NCI-H446 (cell line): ENCODE results near the gene ZNF26.
"Not testable (repeated sequence)": the region's sequence is repeated elsewhere in the genome, so short reads cannot be mapped to it uniquely, and the experiment has no call there.

Experiments
- DNase-seq, 2 experiments: peaks; one replicate each; lab custom pipeline; 2025; lab: John Stamatoyannopoulos, UW

The ZNF26 gene, protein sequence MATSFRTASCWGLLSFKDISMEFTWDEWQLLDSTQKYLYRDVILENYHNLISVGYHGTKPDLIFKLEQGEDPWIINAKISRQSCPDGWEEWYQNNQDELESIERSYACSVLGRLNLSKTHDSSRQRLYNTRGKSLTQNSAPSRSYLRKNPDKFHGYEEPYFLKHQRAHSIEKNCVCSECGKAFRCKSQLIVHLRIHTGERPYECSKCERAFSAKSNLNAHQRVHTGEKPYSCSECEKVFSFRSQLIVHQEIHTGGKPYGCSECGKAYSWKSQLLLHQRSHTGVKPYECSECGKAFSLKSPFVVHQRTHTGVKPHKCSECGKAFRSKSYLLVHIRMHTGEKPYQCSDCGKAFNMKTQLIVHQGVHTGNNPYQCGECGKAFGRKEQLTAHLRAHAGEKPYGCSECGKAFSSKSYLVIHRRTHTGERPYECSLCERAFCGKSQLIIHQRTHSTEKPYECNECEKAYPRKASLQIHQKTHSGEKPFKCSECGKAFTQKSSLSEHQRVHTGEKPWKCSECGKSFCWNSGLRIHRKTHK

DNA sequence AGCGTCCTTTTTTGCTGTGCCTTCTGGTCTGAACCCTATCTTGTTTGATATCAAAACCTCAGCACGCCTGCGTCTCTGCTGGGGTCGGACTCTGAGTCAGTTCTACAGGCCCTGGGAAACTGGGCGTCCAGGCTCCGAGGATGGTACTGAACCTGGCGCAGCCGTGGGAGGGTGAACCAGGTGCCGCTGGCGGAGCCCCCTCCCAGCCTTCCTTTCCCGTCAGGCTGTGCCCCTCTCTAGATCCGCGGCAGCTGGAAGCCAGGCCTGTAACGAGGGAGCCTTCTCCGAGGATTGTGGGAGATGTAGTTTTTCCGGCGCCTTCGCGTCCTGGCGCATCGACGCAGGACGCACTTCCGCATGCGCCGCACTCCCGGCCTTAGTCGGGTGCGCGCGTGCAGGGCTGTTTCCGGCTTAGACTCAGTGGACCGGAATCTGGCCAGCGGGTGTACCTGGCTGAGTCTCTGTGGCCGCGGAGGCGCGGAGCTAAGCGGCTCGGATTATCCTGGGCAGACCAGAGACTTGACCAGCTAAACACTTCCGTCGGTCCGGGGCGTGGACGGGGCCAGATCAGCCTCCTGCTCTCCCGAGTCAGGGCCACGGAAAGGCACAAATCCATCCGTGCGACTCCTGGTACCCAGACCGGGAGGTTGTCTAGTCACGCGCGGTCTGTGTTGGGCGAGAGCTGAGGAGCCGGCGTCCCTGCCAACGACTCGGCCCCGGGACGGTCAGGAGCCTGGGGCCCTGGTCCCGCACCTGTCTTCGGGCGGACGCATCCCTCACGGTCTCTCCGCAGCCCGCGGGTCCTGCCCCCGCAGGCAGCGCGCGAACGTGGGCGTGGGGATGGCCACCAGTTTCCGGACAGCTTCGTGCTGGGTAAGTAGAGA lies at the start of gene ZNF26:
ZNF26 (plus strand) TSS at position 367 of the 884 bp plus-strand sequence; CDS start at position 841, 474 bp downstream.
- DNase-seq = peak; percentile 67 to 95

DNA sequence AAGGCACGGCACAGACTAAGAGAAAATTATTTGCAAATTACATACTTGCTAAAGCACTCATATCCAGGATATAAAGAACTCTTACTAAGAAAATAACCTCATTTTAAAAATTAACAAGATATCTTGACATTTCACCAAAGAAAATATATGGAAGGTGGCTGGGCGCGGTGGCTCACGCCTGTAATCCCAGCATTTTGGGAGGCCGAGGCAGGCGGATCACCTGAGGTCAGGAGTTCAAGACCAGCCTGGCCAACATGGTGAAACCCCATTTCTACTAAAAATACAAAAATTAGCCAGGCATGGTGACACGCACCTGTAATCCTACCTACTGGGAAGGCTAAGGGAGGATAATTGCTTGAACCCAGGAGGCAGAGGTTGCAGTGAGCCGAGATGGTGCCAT lies 49.2 kb upstream of the ZNF26 start:
- DNase-seq = not testable (repeated sequence)

DNA sequence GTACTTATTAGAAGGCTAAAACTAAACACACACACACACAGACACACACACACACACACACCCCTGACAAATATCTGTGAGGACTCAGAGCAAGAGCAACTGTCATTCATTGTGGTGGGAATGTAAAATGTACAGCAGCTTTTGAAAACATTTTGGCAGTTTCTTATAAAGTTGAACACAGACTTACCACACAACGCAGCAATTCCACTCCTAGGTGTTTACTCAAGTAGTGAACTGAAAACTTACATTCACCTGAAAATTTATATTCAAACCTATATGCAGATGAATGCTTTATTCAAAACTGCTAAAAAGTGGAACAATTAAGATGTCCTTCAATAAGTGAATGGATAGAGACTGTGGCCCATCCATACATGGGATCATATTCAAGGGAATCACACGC lies 48.7 kb upstream of the ZNF26 start:
- no peak for DNase-seq

DNA sequence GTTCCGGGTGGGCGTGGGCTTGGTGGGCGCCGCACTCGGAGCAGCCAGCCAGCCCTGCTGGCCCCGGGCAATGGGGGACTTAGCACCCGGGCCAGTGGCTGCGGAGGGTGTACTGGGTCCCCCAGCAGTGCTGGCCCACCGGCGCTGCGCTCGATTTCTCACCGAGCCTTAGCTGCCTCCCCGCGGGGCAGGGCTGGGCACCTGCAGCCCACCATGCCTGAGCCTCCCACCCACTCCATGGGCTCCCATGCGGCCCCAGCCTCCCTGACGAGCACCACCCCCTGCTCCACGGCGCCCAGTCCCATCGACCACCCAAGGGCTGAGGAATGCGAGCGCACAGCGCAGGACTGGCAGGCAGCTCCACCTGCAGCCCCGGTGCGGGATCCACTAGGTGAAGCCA lies 47.4 kb upstream of the ZNF26 start:
- not testable (repeated sequence) for DNase-seq

DNA sequence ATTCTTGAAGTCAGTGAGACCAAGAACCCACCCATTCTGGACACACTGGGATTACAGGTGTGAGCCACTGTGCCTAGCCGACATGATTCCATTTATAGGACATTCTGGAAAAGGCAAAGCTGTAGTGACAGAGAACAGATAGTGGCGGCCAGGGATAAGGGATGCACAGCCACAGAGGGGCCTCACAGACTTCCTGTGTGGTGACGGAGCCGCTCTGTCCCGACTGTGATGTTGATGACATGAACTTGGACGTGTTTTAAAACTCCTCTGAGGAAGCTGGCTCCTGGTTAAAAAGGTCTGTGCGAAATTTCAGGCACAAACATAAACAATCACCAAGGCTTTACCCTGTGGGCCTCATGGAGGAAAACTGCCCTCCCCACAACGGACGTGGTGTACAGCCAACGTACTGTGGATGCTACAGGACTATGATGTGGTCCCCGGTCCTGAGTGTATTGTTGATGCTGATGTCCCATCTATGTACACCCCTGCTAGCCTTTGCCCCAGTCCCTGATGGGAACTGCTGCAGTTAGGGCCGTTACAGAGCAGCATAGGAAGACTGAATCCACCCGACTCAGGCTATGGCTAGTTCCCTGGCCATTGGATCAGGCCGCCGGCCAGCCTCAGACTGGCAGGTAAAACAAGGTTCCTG lies 46.0 kb upstream of the ZNF26 start:
- DNase-seq = no peak

DNA sequence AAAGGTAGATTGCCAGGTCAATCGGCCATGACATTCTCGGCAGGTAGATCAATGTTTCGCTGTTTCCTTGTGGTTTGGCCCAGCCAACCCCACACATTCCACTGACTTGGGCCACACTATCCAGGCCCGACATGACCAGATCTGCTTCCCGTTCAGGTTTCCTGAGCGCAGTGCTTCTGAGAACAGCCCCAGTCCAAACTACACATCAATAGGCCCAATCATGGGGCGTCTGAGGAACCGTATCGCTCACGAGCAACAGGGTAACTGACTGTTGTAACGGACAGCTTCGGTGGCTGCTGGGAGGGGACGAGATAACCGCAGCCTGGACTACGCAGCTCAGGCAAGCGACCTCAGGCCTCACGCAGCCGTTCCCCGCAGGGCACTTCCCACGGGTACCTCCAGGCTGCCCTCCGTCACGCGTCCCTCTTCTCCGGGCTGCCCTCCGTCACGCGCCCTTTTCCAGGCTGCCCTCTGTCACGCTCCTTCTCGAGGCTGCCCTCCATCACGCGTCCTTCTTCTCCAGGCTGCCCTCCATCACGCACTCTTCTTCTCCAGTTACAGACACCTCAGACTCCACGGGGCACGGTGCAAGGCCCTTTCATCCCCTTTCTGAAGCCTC lies 44.7 kb upstream of the ZNF26 start:
- DNase-seq = no peak

DNA sequence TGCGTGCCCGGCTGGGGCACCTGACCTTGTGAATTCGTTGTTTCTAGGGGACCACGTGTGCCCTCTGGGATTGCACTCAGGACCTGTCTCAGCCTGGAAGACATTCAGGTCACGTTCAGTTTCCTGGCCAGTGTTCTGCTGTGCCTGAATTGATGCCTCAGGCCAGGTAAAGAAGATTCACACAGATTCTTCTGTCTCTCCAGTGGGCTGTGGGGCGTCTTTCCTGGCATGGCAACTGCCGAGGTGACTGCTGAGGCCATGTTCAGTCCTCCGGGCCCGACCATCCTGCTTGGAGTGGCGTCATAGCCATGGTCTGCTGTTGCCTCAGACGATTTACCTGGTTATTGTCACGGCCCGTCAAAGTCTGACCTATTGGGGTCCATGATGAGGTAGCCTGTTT lies 43.6 kb upstream of the ZNF26 start:
- DNase-seq = no peak

DNA sequence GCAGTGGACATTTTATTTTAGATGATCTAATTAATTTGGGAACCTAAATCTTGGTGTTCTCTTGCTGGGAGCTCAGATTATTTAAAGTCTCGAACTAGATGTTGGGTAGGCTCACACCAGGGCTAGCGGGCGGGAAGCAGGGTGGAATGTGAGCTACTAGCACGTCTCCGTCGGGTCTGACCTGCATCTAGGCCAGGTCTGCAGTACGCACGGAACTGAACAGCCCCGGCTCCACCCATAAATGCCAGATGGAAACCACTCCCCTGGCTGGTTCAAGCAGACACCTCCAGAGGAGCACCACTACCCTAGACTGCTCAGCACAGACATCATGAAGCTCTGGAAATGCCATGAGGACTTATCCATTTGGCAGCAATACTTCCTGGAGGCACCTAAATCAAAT lies 40.4 kb upstream of the ZNF26 start:
- DNase-seq = no peak

DNA sequence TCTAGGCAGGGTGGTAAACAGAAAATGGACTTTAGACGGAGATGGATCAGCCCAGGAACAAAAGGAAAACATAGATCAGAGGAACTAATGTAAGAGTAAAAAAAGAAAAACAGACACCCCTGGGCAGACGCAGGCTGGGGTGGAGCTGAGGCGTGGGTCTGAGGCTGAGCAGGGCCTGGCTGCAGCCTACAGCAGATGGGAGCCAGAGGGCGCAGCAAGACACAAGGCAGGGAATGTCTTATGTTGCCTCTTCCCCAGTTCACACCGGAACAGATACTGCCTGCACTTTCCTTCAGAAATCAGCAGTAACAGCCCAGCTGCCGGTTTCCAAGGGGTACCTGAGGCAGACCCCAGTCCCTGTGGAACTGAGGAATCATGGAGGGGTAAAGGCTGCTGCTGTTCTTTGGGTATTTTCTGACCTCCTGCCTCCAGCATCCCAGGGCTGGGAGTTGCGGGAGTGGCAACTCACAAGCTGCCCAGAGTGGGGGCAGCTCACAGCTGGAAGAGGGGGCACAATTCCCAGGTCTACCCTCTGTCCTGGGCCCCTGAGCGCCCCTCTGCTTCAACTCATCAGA lies 39.8 kb upstream of the ZNF26 start:
- no peak for DNase-seq

DNA sequence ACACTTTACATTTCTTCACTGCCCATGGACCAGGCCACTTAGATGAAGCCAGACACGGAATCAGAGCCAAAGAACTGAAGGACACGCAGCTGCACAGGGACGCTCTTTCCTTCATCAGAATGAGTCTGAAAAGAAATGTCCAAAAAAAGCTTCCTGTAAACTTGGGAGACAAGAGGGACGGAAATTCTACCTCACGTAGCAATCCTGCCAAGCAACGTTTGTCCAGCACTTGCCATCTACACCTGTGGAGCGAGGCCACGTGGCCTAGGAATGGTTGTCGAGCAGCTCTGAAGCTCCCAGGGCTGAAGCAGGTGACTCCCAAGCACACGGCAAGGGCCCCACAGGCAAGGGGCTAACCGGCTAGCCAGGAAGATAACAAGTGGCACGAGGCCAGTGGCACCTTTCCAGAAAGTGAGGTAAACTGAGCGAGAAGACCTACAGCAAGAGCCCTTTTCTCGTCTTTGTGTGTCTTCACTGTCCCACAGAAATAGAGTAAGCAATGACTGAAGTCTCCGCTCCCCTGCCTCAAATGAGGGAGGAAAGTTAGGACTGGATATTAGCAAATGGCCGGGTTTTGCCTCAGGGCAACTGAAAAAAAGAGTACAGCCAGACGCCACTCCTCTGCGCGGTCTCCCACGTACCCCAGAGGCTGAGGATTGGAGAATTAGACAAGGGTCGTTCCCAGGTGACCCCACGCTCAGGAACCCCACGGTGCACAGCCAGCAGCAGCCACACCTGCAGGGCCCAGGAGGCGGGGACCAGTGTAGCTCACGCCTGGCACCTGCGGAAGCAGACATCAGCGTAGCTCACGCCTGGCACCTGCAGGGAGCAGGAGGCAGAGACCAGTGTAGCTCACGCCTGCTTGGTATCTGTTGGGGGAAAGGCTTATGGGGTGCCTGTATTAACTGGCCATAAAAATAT lies 37.8 kb upstream of the ZNF26 start:
- no peak for DNase-seq

DNA sequence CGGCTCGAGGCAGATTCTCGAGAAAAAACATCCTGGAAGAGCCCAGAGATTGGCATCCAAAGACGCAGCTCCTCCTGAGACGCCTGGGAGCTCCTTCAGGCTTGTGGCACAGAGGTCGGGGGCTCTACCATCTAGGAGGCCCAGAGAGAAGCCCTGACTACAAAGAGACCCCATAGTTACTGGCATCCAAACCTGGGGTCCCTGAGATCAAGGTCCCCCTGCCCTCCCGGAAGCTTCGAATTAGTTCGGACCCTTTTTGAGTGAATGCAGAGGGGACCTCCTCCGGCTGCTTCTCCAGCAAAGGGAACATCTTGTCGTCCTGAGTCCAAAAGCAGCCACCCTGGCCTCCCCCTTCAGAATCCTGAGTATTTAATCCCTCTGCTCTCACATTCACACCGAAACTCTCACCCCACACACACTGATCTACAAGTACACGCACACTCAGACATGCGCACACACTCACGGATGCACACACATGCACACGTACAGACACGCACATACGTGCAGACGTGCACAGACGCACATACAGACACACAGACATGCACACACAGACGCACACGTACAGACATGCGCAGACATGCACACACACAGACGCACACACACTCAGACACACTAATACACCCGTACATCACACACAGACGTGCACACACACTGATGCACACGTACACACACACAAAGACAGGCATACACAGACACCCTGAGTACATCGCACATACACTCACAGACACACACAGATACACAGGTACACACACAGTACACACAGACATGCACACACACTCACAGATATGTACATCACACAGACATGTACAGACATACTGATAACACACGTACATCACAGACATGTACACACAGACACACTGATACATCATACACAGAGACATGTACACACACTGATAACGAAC lies 36.0 kb upstream of the ZNF26 start:
- no peak for DNase-seq

DNA sequence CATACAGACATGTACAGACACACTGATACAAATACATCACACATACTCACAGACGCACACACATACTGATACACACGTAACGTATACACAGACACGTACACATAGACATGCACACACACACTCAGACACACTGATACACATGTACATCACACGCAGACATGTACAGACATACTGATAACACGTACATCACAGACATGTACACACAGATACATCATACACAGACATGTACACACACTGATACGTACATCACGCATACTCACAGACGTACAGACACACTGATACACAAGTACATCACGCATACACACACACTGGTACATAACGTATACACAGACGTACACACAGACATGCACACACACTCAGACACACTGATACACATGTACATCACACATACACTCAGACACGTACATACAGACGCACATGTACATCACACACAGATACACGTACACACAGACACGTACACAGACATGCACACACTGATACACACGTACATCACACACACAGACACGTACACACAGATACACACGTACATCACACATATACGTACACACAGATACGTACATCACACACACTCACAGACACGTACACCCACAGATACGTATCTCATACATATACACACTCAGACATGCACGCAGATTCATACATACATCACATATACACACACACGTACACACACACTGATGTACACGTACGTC lies 35.2 kb upstream of the ZNF26 start:
- DNase-seq = no peak

DNA sequence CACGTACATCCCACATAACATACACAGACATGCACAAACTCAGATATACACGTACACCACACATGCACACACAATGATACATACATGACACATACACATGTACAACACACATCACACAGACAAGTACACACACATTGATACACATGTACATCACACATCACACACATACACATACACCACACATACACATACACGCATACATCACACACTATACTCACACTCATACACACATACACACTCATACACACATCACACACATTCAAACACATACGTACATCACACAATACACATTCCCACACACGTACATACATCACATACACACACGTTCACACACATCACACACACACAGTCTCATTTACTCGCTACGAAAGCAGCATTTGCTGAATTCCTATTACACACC lies 34.5 kb upstream of the ZNF26 start:
- no peak for DNase-seq

DNA sequence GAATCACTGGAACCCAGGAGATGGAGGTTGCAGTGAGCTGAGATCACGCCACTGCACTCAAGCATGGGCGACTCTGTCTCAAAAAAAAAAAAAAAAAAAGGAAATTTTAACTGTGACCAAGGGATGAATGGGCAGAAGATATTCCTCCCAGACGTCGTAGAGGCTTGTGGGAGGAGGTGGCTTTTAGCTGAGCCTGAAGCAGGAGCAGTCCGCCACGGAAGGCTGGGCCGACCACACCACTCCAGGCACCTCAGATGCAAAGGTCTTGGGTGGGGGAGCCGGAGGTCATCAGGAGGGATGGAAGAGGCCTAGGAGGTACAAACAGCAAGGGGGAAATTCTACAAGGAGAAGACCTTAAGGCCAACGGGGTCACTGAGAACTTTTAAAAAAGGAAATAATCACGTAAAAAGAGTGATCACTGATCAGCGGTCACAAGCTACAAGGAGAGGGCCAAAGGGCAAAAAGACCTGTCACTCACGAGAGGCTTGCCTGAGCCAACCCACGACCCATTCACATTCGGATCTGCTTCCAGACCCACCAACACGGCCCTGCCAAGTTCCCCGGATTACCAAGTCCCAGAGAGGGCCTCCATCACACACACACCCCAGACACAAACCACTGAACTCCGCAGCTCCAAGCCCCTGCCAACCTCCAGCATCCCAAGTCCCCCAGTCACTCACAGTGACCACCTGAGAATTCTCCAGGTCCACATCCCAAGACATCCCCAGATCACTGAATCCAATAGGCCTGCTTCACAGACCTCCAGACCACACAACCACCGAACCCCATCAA lies 33.6 kb upstream of the ZNF26 start:
- DNase-seq = no peak

DNA sequence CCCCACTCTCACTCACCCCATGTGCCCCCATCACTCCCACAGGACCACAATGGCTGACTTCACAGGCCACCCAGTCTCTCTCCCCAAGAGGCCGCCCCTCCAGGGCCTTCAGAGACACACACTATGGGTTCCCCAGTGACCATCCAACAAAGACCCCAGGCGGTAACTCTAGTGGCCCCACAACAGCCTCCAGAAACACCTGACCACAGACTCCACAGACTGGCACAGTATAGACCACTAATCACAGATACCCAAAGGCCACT lies 33.1 kb upstream of the ZNF26 start:
- DNase-seq = no peak

DNA sequence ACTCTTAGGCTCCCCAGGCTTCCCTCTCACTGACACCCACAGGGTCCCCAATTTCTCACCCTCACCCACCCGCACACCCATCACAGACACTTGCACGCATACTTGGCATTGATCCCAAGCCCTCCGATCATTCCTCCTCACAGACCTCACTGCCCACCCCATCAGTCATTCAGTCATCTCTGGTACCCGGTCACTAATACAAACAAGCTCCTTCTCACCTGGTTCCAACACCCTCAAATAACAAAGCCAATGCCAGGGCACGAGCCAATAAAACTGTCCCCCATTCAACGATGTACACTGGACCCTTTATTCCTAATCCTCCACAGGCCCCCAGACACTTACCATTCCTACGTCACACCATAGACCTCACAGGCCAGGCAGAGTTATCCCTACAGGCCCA lies 32.4 kb upstream of the ZNF26 start:
- DNase-seq = no peak

DNA sequence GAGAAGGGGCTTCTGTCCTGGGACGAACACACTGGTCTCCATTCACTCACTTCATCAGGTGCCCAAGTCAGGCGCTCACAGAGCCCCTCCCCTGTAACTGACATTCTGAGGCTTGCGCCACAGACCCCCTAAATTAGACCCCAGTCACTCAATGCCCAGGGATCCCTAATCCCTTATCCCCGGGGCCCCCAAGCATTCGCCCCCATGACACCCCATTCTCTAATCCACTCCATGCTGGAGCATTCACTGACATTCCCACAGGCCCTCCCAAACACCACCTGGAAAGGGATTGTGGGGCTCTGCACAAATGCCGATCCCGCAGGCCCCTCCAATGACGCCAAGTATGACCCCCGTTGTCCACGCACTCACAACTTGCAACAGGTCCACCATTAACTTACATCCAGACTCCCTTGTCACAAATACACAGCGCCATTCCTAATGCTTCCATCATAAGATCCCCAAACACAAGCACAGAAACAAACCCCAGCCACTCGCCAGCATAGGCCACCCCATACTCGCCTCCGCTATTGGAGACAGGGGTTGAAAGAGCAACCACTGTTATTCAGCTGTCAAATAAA lies 31.6 kb upstream of the ZNF26 start:
- DNase-seq = no peak
